Activated CD4-positive, alpha-beta T cell treated with anti-CD3 and anti-CD28 coated beads, Interleukin-2, amount 10 ng/mL, durations not matched to agents 7 days and 5 days (primary cell): Measurements from ENCODE around the gene TSFM. TPM values are rescaled to one million over a fixed set of nuclear protein-coding genes. Genes with fewer than 3 reads are reported as not detected.

Experiments
- CTCF ChIA-PET: fragments of 350-600 bp; sonication (Branson Sonifier 250); formaldehyde crosslinking; loops from one replicate; lab custom pipeline; 2021; ENCODE audit warnings: antibody characterized with exemption; lab: Charles Lee
- POLR2A ChIA-PET: fragments of 350-600 bp; sonication (Branson Sonifier 250); formaldehyde crosslinking; loops from one replicate; lab custom pipeline; 2021; ENCODE audit warnings: antibody characterized with exemption; lab: Charles Lee
- DNase-seq: peaks from one replicate; pipeline ENCODE4 v3.0.0-alpha.2; 2020
- H3K27ac Mint-ChIP-seq: one replicate; pipeline ENCODE4 v1.8.0; 2021; ENCODE audit warnings: mild to moderate bottlenecking, moderate library complexity, mixed read lengths
- H3K27me3 Mint-ChIP-seq: one replicate; pipeline ENCODE4 v1.8.0; 2021; ENCODE audit warnings: mixed read lengths
- H3K36me3 Mint-ChIP-seq: one replicate; pipeline ENCODE4 v1.8.0; 2021; ENCODE audit warnings: low read depth, mixed read lengths
- H3K4me1 Mint-ChIP-seq: one replicate; pipeline ENCODE4 v1.8.0; 2021; ENCODE audit warnings: mixed read lengths
- H3K4me3 Mint-ChIP-seq: one replicate; pipeline ENCODE4 v1.8.0; 2021; ENCODE audit warnings: mild to moderate bottlenecking, moderate library complexity, mixed read lengths
- H3K9me3 Mint-ChIP-seq: one replicate; pipeline ENCODE4 v1.8.0; 2021; ENCODE audit warnings: mixed read lengths
- total RNA-seq, 2 experiments: library from RNA; stranded (reverse); gene quantifications; one replicate each; pipeline ENCODE4 v1.2.3, GENCODE V29; 2021

The TSFM gene
- total RNA-seq, 2 experiments from 2014 or later, result 23.6 to 29.7 TPM

DNA sequence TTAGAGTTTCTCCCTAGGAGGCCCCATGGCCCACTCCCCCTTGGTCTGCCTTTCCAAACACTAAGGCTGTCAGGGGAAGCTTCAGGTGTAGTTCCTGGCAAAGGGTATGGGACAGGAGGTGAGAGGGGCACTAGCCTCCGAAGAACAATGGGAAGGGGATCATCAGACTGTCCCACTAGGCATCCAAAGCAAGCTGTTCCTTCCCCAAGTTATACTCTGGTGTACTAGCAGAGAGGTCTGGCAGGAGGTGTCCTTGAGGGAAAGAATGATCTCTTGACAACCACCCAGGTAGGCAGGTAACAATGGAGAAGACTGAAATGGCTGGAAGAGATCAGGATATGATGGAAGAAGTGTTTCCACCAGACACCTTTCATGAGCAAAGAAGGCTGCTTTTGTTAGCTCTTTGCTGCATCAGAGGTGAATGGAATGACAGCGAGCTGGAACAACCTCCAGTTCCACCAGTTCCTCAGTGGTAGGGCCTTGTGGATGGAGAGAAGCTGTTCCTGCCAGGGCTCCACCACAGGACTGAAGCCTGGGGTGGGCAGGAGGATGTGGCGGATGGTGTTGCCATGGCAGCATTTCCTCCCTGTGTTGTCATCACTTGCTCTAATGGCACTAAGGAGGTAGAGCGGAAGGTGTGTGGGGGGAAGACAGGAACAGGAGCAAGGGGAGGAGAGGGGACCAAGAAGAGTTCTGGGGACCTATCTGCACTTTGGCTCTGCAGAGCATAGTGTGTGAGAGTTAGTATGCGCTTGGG lies 41.8 kb upstream of the TSFM start:
- peaks cover 57% of the 10 kb centered on the region for H3K4me1 Mint-ChIP-seq
- CTCF ChIA-PET, result interaction anchor here (0.9 to 2.7 kb wide), 11 partner anchors 8 to 282 kb away, joined by 3 to 12 read pairs (median 3); no protein-coding TSS in a partner anchor
- peak overlapping the region; percentile 85 for H3K27ac Mint-ChIP-seq

DNA sequence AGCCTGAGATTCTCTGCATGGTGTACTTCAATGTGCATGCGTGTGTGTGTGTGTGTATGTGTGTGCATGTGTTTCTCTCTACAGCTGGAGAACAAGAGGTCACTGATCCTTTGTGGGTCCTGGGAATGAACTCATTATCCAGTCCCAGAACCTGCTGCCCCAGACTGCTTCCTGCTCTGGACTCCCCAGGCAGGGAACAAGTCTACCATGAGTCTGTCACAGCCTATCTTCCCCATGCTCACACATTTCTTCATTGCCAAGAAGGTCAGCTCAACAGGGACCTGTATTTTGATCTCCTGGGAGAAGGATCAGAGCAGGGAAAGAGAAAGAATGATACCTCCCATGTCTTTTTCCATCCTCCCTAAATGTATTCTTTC lies 41.2 kb upstream of the TSFM start:
- DNase-seq, result no peak
- Mint-ChIP-seq H3K4me1 (peaks cover 62% of the 10 kb centered on the region), H3K9me3 (no peaks in the 10 kb centered on the region), H3K27ac (peak overlapping the region; percentile 85), H3K4me3 (peak overlapping the region; percentile 84), H3K27me3 (no peaks in the 10 kb centered on the region), H3K36me3 (peaks cover 30% of the 10 kb centered on the region)
- ChIA-PET CTCF (interaction anchor here (0.7 to 2.7 kb wide), 12 partner anchors 9 to 1983 kb away, joined by 3 to 12 read pairs (median 3); no protein-coding TSS in a partner anchor), POLR2A (interaction anchor here (0.8 to 1.0 kb wide), 2 partner anchors 47 to 158 kb away, joined by 4 to 5 read pairs; partner anchors contain the start of gene OS9)

More for the DNA sequence above, 41.8 kb upstream of the TSFM start:
- Mint-ChIP-seq H3K9me3 (no peaks in the 10 kb centered on the region), H3K4me3 (peak overlapping the region; percentile 84), H3K27me3 (no peaks in the 10 kb centered on the region), H3K36me3 (peaks cover 26% of the 10 kb centered on the region)
- POLR2A ChIA-PET, result interaction anchor here (0.8 to 1.0 kb wide), 2 partner anchors 47 to 157 kb away, joined by 4 to 5 read pairs; partner anchors contain the start of gene OS9
- peak; percentile 91 for DNase-seq

DNA sequence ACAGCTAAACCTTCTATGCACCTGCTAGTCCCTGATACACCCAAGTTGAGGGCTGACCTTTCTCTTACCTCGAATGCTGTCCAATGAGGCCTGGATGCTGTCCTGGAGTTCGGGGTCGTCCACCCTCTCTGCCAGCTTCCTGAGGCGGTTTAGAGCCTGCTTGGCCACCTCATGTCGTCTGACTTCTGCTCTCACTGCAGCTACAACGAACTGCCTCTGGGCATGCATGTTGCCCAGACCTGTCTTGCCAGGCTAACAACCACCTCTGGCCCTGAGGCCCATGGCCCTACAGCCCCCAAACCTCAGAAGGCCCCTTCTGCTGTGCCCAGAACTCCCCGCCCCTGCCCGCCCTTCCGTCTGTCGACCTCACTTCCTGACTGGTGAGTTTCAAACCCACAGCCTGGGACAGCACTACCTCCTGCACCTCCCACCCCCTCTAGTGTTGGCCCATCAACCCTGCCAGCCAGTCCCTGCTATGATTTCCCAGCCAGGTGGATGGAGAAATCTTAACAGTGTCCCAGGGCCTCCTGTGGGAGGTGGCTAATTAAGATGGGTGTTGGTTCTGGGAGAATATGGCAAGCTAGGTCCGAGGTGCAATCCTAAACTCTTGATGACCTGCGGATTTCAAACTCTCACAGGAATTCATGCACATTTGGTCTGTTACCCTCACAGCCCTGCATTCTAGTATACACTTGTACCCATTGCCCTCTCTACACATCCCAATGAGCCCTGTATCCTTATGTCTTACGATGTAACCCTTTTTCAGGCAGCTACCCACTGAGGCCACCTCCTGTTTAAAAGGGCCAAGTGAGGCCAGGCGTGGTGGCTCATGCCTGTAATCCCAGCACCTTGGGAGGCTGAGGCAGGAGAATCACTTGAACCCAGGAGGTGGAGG lies 40.5 kb upstream of the TSFM start:
- peak; percentile 90 for DNase-seq
- Mint-ChIP-seq H3K4me1 (peaks cover 61% of the 10 kb centered on the region), H3K4me3 (peak overlapping the region; percentile 84), H3K27ac (peak overlapping the region; percentile 85), H3K9me3 (no peaks in the 10 kb centered on the region), H3K36me3 (peaks cover 30% of the 10 kb centered on the region), H3K27me3 (no peaks in the 10 kb centered on the region)
- CTCF ChIA-PET, result interaction anchor here (0.7 to 2.7 kb wide), 12 partner anchors 8 to 1984 kb away, joined by 3 to 12 read pairs (median 3); no protein-coding TSS in a partner anchor
- POLR2A ChIA-PET, result interaction anchor here (0.8 to 1.0 kb wide), 2 partner anchors 48 to 159 kb away, joined by 4 to 5 read pairs; partner anchors contain the start of gene OS9

DNA sequence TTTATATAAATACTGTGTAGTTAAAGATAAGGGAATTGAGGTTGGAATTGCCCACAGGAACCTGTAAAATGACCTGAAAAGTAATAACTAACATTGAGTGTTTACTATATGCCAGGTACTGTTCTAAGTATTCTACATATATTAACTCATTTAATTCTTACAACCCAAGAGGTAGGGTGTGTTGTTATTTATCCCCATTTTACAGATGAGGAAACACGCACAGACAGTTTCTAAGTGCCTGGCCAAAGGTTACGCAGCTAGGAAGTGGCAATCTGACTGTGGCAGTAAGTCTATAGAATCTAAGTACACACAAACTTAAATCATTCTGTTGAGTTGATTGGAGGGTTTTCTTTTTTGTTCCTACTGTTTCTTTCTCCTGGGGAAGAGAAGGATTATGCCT lies 38.8 kb upstream of the TSFM start:
- peak overlapping the region; percentile 81 for H3K4me3 Mint-ChIP-seq
- peak overlapping the region; percentile 92 for H3K27ac Mint-ChIP-seq
- H3K36me3 Mint-ChIP-seq, result peaks cover 42% of the 10 kb centered on the region
- ChIA-PET POLR2A (no interaction called here), CTCF (interaction anchor here (0.5 to 2.2 kb wide), 2 partner anchors 160 to 452 kb away, joined by 4 read pairs; no protein-coding TSS in a partner anchor)
- DNase-seq, result no peak
- peaks cover 64% of the 10 kb centered on the region for H3K4me1 Mint-ChIP-seq
- no peaks in the 10 kb centered on the region for H3K9me3 Mint-ChIP-seq
- no peaks in the 10 kb centered on the region for H3K27me3 Mint-ChIP-seq

DNA sequence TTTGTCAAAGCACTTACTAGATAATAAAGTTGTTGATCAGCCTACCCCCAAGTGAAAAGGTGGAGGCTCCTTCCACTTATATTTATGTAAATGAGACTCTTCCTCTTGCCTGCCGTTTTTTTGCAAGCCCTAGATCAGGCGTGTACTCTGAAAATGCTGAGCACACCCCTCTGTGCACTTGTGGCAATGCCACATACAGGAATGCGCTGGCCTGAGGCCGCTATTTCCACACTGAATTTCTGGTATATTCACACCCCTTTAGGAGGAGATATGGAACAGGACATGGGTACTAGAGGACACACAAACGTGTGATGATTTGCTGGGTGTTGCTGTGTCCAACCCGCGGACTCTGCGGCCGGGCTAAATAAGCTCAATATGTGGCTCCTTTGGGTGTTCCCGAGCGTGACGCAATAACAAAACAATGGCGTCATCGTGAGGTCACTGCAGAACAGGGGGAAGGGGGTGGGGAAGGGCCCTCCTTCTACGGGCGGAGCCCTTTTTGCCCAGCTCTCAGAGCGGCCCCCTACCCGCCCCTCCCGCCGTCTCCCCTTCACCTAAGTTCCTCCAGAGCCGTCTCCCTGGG lies 38.3 kb upstream of the TSFM start:
- H3K4me1 Mint-ChIP-seq, result peaks cover 64% of the 10 kb centered on the region
- CTCF ChIA-PET, result interaction anchor here (0.5 to 2.2 kb wide), 5 partner anchors 10 to 452 kb away, joined by 3 to 6 read pairs (median 4); no protein-coding TSS in a partner anchor
- H3K4me3 Mint-ChIP-seq, result peak overlapping the region; percentile 81
- H3K27me3 Mint-ChIP-seq, result no peaks in the 10 kb centered on the region
- no peaks in the 10 kb centered on the region for H3K9me3 Mint-ChIP-seq
- H3K36me3 Mint-ChIP-seq, result peaks cover 42% of the 10 kb centered on the region
- H3K27ac Mint-ChIP-seq, result peak overlapping the region; percentile 92
- peak; percentile 82 for DNase-seq
- POLR2A ChIA-PET, result no interaction called here

DNA sequence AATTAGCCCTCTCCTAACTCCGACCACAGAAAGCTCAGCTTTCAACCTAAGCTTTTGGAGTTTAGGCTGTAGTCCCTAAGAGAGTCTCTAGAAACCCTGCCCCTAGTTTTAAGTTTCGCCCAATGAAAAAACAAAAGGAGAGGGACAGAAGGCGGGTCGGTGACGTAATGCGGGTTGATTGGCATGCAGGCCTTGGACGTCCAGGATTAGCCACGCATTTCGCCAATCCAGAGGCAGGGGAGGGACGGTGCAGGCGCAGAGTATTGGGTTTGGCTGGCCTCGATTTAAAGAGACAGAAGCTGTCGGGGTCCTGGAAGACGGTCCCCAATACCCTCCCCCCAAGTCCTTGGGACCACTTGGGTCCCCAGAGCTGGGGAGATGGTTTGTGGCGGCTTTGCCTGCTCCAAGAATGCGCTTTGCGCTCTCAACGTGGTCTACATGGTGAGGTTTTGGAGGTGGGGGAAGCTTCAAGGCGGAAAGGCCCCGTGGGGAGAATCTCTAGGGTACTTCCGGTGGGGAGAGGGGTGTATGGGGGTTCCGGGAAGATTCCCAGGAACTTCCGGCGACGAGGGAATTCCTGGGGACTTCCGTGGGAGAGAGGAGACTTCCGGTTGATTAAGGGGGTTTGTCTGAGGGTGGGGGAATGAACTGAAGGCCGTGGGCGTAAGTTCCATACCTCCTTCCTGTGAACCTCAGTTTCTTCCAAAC lies 37.7 kb upstream of the TSFM start, which contains the start of gene TSPAN31:
TSS of gene TSPAN31 (plus strand) at position 263 of the 708 bp plus-strand sequence. CDS start at position 379, 116 bp downstream.
- Mint-ChIP-seq H3K27ac (peak within 1 kb of the TSS; percentile 92), H3K4me1 (peaks cover 58% of the 10 kb centered on the region), H3K27me3 (no peaks in the 10 kb centered on the region), H3K9me3 (no peaks in the 10 kb centered on the region), H3K4me3 (peak within 1 kb of the TSS; percentile 81), H3K36me3 (peaks cover 40% of the 10 kb centered on the region)
- DNase-seq, result peak; percentile 98
- CTCF ChIA-PET, result interaction anchor here (0.5 to 2.2 kb wide), 6 partner anchors 10 to 1269 kb away, joined by 3 to 6 read pairs (median 4); no protein-coding TSS in a partner anchor
- POLR2A ChIA-PET, result no interaction called here

DNA sequence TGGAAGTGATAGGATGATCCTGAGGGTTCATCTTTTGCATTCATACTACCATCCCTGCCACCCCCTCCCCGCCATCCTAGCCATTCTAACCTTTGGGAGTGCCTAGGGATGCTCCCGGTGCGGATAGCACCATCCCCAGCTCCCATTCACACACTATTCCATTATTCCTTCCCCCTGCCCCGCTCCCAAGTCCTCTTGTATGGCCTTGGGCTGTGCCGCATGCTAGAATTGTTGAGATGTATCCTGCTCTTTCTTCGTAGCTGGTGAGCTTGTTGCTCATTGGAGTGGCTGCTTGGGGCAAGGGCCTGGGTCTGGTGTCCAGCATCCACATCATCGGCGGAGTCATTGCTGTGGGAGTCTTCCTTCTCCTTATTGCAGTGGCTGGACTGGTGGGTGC lies 37.1 kb upstream of the TSFM start:
- DNase-seq, result no peak
- H3K4me3 Mint-ChIP-seq, result peak overlapping the region; percentile 81
- ChIA-PET CTCF (interaction anchor here (1.0 to 2.2 kb wide), 4 partner anchors 11 to 162 kb away, joined by 3 to 6 read pairs (median 4); no protein-coding TSS in a partner anchor), POLR2A (no interaction called here)
- peaks cover 60% of the 10 kb centered on the region for H3K4me1 Mint-ChIP-seq
- H3K9me3 Mint-ChIP-seq, result no peaks in the 10 kb centered on the region
- peak overlapping the region; percentile 92 for H3K27ac Mint-ChIP-seq
- no peaks in the 10 kb centered on the region for H3K27me3 Mint-ChIP-seq
- H3K36me3 Mint-ChIP-seq, result peaks cover 44% of the 10 kb centered on the region

DNA sequence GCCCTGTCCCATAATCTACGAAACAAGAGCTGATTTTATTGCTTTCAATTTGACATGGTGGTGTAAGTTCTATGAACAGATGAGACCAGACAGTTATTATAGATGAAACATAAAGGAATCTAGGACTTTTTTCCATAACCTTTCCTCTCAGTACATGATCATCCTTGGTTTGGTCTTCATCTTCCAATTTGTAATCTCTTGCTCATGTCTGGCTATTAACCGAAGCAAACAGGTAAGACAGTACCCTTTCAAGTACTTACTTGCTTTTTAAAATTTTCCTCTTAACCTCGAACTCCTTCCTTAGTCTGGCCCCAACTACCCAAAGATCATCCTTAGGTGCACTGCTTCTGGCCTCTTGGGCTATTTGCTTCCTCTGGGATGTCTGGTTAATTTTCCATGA lies 36.6 kb upstream of the TSFM start:
- H3K36me3 Mint-ChIP-seq, result peaks cover 44% of the 10 kb centered on the region
- peak overlapping the region; percentile 92 for H3K27ac Mint-ChIP-seq

DNA sequence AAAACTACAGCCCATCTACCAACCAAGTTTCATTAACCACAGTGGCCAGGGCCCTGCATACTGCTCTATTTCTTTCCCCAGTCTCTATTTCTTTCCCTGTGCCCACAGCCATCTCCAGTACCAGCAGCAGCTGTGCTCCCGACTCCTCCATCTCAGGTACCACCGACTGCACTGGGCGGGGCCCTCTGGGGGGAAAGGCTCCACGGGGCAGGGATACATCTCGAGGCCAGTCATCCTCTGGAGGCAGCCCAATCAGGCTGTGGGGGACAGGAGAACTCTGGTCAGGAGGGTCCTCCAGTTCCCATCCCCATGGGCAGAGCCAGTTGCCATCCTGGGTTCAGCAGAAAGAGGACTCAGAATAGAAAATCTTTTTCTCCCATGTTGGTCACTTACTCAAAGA lies 33.5 kb upstream of the TSFM start:
- no peaks in the 10 kb centered on the region for H3K27me3 Mint-ChIP-seq
- no peak overlapping the region for H3K27ac Mint-ChIP-seq
- peaks cover 68% of the 10 kb centered on the region for H3K4me1 Mint-ChIP-seq
- DNase-seq, result no peak
- no peaks in the 10 kb centered on the region for H3K9me3 Mint-ChIP-seq
- CTCF ChIA-PET, result interaction anchor here (0.7 to 1.5 kb wide), 4 partner anchors 10 to 1645 kb away, joined by 3 to 4 read pairs (median 3); partner anchors contain the start of genes PA2G4 and TSFM
- H3K36me3 Mint-ChIP-seq, result peaks cover 49% of the 10 kb centered on the region
- POLR2A ChIA-PET, result interaction anchor here (0.6 kb wide), 1 partner anchor 486 kb away, joined by 6 read pairs; no protein-coding TSS in a partner anchor
- H3K4me3 Mint-ChIP-seq, result no peak overlapping the region

More for the DNA sequence above, 36.6 kb upstream of the TSFM start:
- POLR2A ChIA-PET, result no interaction called here
- no peak for DNase-seq
- CTCF ChIA-PET, result interaction anchor here (1.9 to 2.2 kb wide), 2 partner anchors 11 to 162 kb away, joined by 4 read pairs; no protein-coding TSS in a partner anchor
- Mint-ChIP-seq H3K27me3 (no peaks in the 10 kb centered on the region), H3K4me1 (peaks cover 60% of the 10 kb centered on the region), H3K9me3 (no peaks in the 10 kb centered on the region), H3K4me3 (peak overlapping the region; percentile 81)

DNA sequence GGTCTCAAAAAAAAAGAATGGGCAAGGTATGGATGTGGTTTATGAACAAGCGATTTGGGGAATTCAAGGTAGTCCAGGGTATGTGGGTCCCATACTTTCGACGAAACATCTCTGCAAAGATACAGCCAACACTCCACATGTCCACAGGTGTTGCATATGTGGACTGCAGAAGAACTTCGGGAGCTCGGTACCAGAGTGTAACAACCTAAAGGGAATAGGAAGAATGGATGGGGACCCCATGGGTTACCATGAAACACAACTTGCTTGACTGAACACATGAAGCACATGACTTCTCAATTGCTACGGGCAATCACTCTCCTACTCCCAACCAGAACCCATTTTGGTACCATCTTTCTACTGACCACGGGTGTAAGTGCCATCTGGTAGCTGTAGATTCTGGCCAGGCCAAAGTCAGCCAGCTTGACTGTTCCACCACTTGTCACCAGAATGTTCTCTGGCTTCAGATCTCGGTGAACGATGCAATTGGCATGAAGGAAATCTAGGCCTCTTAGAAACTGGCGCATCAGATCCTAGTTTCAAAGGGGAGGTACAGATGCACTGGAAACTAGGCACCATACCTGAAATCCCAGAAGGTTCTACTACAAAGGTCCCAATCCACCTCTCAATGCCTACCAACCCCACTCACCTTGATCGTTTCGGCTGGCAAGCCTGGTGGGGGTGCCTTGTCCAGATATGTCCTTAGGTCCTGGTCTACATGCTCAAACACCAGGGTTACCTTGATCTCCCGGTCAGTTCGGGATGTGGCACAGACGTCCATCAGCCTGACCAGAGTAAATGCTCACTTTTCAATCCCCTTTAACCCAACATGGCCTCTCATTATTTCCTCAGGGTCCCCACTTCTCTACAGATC lies 31.8 kb upstream of the TSFM start:
- CTCF ChIA-PET, result interaction anchor here (1.2 to 1.5 kb wide), 3 partner anchors 8 to 14 kb away, joined by 3 to 9 read pairs (median 4); no protein-coding TSS in a partner anchor
- H3K4me1 Mint-ChIP-seq, result peaks cover 59% of the 10 kb centered on the region
- H3K36me3 Mint-ChIP-seq, result peaks cover 46% of the 10 kb centered on the region

More for the DNA sequence above, 31.8 kb upstream of the TSFM start:
- no peak for DNase-seq
- POLR2A ChIA-PET, result no interaction called here
- Mint-ChIP-seq H3K27me3 (no peaks in the 10 kb centered on the region), H3K4me3 (peak overlapping the region; percentile 91), H3K27ac (peak overlapping the region; percentile 86), H3K9me3 (no peaks in the 10 kb centered on the region)
